ENCODE measurements around the gene PTGER3.

DNA sequence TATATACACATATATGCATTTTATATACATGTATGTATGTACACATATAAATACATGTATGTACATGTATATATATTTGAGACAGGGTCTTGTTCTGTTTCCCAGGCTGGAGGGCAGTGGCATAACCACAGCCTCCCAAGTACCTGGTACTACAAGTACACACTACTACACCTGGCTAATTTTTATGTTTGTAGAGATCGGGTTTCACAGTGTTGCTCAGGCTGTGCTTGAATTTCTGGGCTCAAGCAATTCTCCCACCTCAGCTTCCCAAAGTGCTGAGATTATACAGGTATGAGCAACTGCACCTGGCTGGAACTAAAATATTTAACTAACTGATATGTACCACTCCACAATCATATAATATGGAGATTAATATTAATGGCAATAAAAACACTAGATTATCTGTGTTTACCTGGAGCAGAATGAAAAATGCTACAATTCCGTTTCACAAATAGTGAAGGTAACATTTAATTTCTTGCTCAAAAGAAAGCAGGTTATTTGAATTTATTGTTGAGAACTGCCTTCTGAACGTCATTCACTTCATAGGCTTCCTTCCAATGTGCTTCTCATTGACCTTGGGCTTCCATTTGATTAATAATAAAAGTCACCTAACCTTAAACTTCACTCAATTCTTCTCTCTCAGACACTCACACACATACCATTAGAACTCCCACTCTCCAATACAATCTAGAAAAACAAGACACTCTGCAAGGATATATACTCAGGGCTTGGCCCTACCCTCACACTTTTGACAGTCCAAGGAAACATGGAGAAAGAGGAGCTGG, 57.0 kb downstream of the PTGER3 start:
- no peak for TF ChIP-seq EZH2 (IDR thresholded peaks at IDR 0.05; ENCODE audit: low read depth, unreplicated experiment)
- TF ChIP-seq, protein P1, sequence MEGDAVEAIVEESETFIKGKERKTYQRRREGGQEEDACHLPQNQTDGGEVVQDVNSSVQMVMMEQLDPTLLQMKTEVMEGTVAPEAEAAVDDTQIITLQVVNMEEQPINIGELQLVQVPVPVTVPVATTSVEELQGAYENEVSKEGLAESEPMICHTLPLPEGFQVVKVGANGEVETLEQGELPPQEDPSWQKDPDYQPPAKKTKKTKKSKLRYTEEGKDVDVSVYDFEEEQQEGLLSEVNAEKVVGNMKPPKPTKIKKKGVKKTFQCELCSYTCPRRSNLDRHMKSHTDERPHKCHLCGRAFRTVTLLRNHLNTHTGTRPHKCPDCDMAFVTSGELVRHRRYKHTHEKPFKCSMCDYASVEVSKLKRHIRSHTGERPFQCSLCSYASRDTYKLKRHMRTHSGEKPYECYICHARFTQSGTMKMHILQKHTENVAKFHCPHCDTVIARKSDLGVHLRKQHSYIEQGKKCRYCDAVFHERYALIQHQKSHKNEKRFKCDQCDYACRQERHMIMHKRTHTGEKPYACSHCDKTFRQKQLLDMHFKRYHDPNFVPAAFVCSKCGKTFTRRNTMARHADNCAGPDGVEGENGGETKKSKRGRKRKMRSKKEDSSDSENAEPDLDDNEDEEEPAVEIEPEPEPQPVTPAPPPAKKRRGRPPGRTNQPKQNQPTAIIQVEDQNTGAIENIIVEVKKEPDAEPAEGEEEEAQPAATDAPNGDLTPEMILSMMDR (conservative IDR thresholded peaks at IDR 0.05; ENCODE audit: low read depth in 2 of 2): no peak
- no peak for TF ChIP-seq JUNB (IDR thresholded peaks at IDR 0.05; ENCODE audit: unreplicated experiment)
- TF ChIP-seq EZH2phosphoT487 (IDR thresholded peaks at IDR 0.05; ENCODE audit: unreplicated experiment): no peak
- TF ChIP-seq, protein P2, sequence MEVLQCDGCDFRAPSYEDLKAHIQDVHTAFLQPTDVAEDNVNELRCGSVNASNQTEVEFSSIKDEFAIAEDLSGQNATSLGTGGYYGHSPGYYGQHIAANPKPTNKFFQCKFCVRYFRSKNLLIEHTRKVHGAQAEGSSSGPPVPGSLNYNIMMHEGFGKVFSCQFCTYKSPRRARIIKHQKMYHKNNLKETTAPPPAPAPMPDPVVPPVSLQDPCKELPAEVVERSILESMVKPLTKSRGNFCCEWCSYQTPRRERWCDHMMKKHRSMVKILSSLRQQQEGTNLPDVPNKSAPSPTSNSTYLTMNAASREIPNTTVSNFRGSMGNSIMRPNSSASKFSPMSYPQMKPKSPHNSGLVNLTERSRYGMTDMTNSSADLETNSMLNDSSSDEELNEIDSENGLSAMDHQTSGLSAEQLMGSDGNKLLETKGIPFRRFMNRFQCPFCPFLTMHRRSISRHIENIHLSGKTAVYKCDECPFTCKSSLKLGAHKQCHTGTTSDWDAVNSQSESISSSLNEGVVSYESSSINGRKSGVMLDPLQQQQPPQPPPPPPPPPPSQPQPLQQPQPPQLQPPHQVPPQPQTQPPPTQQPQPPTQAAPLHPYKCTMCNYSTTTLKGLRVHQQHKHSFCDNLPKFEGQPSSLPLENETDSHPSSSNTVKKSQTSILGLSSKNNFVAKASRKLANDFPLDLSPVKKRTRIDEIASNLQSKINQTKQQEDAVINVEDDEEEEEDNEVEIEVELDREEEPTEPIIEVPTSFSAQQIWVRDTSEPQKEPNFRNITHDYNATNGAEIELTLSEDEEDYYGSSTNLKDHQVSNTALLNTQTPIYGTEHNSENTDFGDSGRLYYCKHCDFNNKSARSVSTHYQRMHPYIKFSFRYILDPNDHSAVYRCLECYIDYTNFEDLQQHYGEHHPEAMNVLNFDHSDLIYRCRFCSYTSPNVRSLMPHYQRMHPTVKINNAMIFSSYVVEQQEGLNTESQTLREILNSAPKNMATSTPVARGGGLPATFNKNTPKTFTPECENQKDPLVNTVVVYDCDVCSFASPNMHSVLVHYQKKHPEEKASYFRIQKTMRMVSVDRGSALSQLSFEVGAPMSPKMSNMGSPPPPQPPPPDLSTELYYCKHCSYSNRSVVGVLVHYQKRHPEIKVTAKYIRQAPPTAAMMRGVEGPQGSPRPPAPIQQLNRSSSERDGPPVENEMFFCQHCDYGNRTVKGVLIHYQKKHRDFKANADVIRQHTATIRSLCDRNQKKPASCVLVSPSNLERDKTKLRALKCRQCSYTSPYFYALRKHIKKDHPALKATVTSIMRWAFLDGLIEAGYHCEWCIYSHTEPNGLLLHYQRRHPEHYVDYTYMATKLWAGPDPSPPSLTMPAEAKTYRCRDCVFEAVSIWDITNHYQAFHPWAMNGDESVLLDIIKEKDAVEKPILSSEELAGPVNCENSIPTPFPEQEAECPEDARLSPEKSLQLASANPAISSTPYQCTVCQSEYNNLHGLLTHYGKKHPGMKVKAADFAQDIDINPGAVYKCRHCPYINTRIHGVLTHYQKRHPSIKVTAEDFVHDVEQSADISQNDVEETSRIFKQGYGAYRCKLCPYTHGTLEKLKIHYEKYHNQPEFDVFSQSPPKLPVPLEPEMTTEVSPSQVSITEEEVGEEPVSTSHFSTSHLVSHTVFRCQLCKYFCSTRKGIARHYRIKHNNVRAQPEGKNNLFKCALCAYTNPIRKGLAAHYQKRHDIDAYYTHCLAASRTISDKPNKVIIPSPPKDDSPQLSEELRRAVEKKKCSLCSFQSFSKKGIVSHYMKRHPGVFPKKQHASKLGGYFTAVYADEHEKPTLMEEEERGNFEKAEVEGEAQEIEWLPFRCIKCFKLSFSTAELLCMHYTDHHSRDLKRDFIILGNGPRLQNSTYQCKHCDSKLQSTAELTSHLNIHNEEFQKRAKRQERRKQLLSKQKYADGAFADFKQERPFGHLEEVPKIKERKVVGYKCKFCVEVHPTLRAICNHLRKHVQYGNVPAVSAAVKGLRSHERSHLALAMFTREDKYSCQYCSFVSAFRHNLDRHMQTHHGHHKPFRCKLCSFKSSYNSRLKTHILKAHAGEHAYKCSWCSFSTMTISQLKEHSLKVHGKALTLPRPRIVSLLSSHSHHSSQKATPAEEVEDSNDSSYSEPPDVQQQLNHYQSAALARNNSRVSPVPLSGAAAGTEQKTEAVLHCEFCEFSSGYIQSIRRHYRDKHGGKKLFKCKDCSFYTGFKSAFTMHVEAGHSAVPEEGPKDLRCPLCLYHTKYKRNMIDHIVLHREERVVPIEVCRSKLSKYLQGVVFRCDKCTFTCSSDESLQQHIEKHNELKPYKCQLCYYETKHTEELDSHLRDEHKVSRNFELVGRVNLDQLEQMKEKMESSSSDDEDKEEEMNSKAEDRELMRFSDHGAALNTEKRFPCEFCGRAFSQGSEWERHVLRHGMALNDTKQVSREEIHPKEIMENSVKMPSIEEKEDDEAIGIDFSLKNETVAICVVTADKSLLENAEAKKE (CRISPR knock-in tag; IDR thresholded peaks at IDR 0.05): no peak
- TF ChIP-seq POLR2AphosphoS5 (IDR thresholded peaks at IDR 0.05; ENCODE audit: low read depth): no peak
- no peak for TF ChIP-seq ZNF331 (CRISPR knock-in tag; IDR thresholded peaks at IDR 0.05; ENCODE audit: low read depth)
- TF ChIP-seq, protein P3, sequence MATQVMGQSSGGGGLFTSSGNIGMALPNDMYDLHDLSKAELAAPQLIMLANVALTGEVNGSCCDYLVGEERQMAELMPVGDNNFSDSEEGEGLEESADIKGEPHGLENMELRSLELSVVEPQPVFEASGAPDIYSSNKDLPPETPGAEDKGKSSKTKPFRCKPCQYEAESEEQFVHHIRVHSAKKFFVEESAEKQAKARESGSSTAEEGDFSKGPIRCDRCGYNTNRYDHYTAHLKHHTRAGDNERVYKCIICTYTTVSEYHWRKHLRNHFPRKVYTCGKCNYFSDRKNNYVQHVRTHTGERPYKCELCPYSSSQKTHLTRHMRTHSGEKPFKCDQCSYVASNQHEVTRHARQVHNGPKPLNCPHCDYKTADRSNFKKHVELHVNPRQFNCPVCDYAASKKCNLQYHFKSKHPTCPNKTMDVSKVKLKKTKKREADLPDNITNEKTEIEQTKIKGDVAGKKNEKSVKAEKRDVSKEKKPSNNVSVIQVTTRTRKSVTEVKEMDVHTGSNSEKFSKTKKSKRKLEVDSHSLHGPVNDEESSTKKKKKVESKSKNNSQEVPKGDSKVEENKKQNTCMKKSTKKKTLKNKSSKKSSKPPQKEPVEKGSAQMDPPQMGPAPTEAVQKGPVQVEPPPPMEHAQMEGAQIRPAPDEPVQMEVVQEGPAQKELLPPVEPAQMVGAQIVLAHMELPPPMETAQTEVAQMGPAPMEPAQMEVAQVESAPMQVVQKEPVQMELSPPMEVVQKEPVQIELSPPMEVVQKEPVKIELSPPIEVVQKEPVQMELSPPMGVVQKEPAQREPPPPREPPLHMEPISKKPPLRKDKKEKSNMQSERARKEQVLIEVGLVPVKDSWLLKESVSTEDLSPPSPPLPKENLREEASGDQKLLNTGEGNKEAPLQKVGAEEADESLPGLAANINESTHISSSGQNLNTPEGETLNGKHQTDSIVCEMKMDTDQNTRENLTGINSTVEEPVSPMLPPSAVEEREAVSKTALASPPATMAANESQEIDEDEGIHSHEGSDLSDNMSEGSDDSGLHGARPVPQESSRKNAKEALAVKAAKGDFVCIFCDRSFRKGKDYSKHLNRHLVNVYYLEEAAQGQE (IDR thresholded peaks at IDR 0.05; ENCODE audit: unreplicated experiment): no peak

Measured in GM23338 (cell line).